HepG2 (cell line): ENCODE data around the gene VAMP5. TPM values are rescaled to one million over a fixed set of nuclear protein-coding genes. Genes with fewer than 3 reads are reported as not detected.

Experiments
- HIVEP1 ChIP-seq: sonication (generic); formaldehyde crosslinking; IDR thresholded peaks from 2 replicates; pipeline ENCODE4 v1.4.0; 2020; ENCODE audit warnings: mild to moderate bottlenecking, missing genetic modification reagents
- HNRNPUL1 ChIP-seq: fragments of 200-400 bp; formaldehyde crosslinking; IDR thresholded peaks from 2 replicates; pipeline ENCODE4 v1.6.1; 2017; ENCODE audit warnings: low read depth, mild to moderate bottlenecking, low read length, moderate library complexity
- IRF2 ChIP-seq: IDR thresholded peaks from 2 replicates; pipeline ENCODE4 v1.6.1; 2018; ENCODE audit warnings: missing genetic modification reagents, missing compliant biosample characterization
- JDP2 ChIP-seq: sonication (generic); formaldehyde crosslinking; IDR thresholded peaks from 2 replicates; pipeline ENCODE4 v1.8.1; 2022; ENCODE audit warnings: missing genetic modification reagents, borderline replicate concordance
- NFATC3 ChIP-seq: sonication (generic); formaldehyde crosslinking; IDR thresholded peaks from 2 replicates; pipeline ENCODE4 v1.5.1; 2020; ENCODE audit warnings: mild to moderate bottlenecking, missing genetic modification reagents
- PHB2 ChIP-seq: fragments of 450-650 bp; IDR thresholded peaks from 2 replicates; pipeline ENCODE4 v1.6.1; 2018; ENCODE audit not compliant: partially characterized antibody
- RAD51 ChIP-seq: fragments of 450-650 bp; IDR thresholded peaks from 2 replicates; pipeline ENCODE4 v1.6.1; 2016; ENCODE audit warnings: borderline replicate concordance
- SUZ12 ChIP-seq: fragments of 150-350 bp; IDR thresholded peaks from 2 replicates; pipeline ENCODE4 v1.6.1; 2014; ENCODE audit warnings: low read depth, low read length
- TBL1XR1 ChIP-seq: fragments of 150-350 bp; IDR thresholded peaks from 2 replicates; pipeline ENCODE4 v1.6.1; 2014; ENCODE audit warnings: borderline replicate concordance, low read length; ENCODE audit not compliant: partially characterized antibody
- TEAD3 ChIP-seq: optimal IDR thresholded peaks from 2 replicates; pipeline ENCODE3; 2016; ENCODE audit warnings: borderline replicate concordance
- ZBTB38 ChIP-seq: sonication (generic); formaldehyde crosslinking; IDR thresholded peaks from 2 replicates; pipeline ENCODE4 v1.5.1; 2020; ENCODE audit warnings: mild to moderate bottlenecking, missing genetic modification reagents
- ZFP36 ChIP-seq: fragments of 150-350 bp; IDR thresholded peaks from 2 replicates; pipeline ENCODE4 v1.6.1; 2018; ENCODE audit warnings: borderline replicate concordance, low read length, low read depth; ENCODE audit not compliant: partially characterized antibody
- ZFP90 ChIP-seq: sonication (generic); formaldehyde crosslinking; IDR thresholded peaks from 2 replicates; pipeline ENCODE4 v1.8.0; 2022; ENCODE audit warnings: missing genetic modification reagents, mild to moderate bottlenecking, inconsistent platforms, borderline replicate concordance
- ZNF430 ChIP-seq: sonication (generic); formaldehyde crosslinking; IDR thresholded peaks from 2 replicates; pipeline ENCODE4 v1.9.0; 2021; ENCODE audit warnings: mild to moderate bottlenecking, missing genetic modification reagents
- ZNF510 ChIP-seq: sonication (generic); formaldehyde crosslinking; IDR thresholded peaks from 2 replicates; pipeline ENCODE4 v1.4.0; 2020; ENCODE audit warnings: low read depth, mild to moderate bottlenecking, missing genetic modification reagents
- ZNF619 ChIP-seq: sonication (generic); formaldehyde crosslinking; IDR thresholded peaks from 2 replicates; pipeline ENCODE4 v1.4.0; 2020; ENCODE audit warnings: mild to moderate bottlenecking, missing genetic modification reagents
- polyA plus RNA-seq, 8 experiments: library from polyadenylated mRNA; depleted of rRNA in 3 of 8; stranded (reverse) in 7 of 8; unstranded in 1 of 8; fragments of >200 nt; fragmentation: Illumina TruSeq in 4 of 8; extraction: Trizol in 4 of 8; gene quantifications; 2 replicates each; pipeline versions ENCODE4 v1.2.1 to v1.2.3, GENCODE V29; 2011 to 2016; ENCODE audit warnings: low read depth in 4 of 8, missing spikeins in 1 of 8, mixed read lengths in 1 of 8; ENCODE audit not compliant: insufficient read depth in 1 of 8
- total RNA-seq, 5 experiments: library from RNA; depleted of rRNA; stranded (reverse); fragments of >200 nt; fragmentation: Illumina TruSeq; extraction: Trizol; gene quantifications; 2 replicates each; pipeline ENCODE4 v1.2.3, GENCODE V29; 2016; ENCODE audit warnings: low read depth in 1 of 5
- TF ChIP-seq, protein P1 (sequence below): fragments of 450-650 bp; IDR thresholded peaks from 2 replicates; pipeline ENCODE4 v1.6.1; 2017
- TF ChIP-seq, protein P2 (sequence below): sonication (generic); formaldehyde crosslinking; IDR thresholded peaks from 2 replicates; pipeline ENCODE4 v1.4.0; 2020; ENCODE audit warnings: missing genetic modification reagents
- TF ChIP-seq, protein P3 (sequence below): IDR thresholded peaks from 2 replicates; pipeline ENCODE4 v1.6.1; 2016; ENCODE audit warnings: low read depth, borderline replicate concordance
- TF ChIP-seq, protein P4 (sequence below): sonication (generic); formaldehyde crosslinking; IDR thresholded peaks from 2 replicates; pipeline ENCODE4 v1.5.1; 2020; ENCODE audit warnings: mild to moderate bottlenecking, missing genetic modification reagents, borderline replicate concordance
- TF ChIP-seq, protein P5 (sequence below): IDR thresholded peaks from 2 replicates; pipeline ENCODE4 v1.6.1; 2016; ENCODE audit warnings: missing genetic modification reagents, missing compliant biosample characterization

The VAMP5 gene
- total and polyA plus RNA-seq, 2 of the 13 experiments (the other 11 are each of a cell fraction or from before 2014, with no cell fraction given): 7.2 to 56.7 TPM

DNA sequence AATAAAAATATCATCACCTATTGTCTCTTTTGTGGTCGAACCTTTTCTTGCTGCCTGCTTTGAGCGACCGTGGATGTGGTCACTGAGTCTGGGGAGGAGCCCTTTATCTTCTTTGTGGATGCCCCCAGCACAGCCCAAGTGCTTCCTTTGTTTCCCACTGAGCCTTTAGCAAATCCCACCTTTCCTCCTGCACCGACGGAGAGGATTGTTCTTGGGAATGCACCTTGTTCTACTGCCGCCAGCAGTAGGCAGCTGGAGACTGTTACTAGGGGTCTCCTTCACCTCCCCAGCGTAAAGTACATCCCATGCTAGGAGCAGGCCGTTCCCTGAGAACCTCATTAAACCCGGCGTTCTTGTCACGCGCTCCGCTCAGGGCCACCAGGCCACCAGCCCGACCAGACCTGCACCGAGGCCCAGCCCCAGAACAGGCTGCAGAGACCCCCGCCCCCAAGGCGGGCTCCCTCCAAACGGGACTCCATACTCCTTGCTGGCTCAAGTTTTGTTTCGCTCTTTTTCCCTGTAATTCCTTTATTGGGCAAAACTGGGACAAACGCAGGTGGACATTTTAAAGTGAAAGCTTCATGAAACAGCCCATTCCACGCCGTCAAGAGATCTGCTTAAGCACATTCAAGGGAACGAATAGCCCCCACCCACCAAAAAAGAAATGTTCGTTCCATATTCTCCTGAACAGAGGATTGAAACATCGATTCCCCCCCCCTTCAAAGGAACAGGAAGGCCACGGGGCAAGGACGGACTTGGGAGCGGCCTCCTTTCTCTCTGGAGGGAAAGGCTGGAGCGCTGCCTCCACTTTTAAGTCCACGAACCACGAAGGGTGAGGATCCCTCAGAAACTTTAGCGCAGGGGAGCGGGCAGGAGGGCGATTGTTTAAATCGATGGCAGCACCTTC lies 46.4 kb upstream of the VAMP5 start (continued):
- TF ChIP-seq RAD51 (no peak), JDP2 (CRISPR knock-in tag) (no peak), TEAD3 (CRISPR knock-in tag) (peak; percentile 80), ZFP36 (no peak), ZNF430 (CRISPR knock-in tag) (no peak), HIVEP1 (CRISPR knock-in tag) (no peak), IRF2 (CRISPR knock-in tag) (peak; percentile 38; the same call in 1 of the 2 replicates), ZNF510 (CRISPR knock-in tag) (no peak), ZNF619 (CRISPR knock-in tag) (peak; percentile 41; the same call in 1 of the 2 replicates), PHB2 (no peak), TBL1XR1 (no peak), HNRNPUL1 (no peak), ZFP90 (CRISPR knock-in tag) (no peak), SUZ12 (no peak), NFATC3 (CRISPR knock-in tag) (no peak), ZBTB38 (CRISPR knock-in tag) (0 out of 2 replicates have a peak, but pooled peaks have one; percentile 52)
- TF ChIP-seq, protein P1, sequence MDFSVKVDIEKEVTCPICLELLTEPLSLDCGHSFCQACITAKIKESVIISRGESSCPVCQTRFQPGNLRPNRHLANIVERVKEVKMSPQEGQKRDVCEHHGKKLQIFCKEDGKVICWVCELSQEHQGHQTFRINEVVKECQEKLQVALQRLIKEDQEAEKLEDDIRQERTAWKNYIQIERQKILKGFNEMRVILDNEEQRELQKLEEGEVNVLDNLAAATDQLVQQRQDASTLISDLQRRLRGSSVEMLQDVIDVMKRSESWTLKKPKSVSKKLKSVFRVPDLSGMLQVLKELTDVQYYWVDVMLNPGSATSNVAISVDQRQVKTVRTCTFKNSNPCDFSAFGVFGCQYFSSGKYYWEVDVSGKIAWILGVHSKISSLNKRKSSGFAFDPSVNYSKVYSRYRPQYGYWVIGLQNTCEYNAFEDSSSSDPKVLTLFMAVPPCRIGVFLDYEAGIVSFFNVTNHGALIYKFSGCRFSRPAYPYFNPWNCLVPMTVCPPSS: no peak
- TF ChIP-seq, protein P2, sequence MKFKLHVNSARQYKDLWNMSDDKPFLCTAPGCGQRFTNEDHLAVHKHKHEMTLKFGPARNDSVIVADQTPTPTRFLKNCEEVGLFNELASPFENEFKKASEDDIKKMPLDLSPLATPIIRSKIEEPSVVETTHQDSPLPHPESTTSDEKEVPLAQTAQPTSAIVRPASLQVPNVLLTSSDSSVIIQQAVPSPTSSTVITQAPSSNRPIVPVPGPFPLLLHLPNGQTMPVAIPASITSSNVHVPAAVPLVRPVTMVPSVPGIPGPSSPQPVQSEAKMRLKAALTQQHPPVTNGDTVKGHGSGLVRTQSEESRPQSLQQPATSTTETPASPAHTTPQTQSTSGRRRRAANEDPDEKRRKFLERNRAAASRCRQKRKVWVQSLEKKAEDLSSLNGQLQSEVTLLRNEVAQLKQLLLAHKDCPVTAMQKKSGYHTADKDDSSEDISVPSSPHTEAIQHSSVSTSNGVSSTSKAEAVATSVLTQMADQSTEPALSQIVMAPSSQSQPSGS (CRISPR knock-in tag): 0 out of 2 replicates have a peak, but pooled peaks have one; percentile 67
- TF ChIP-seq, protein P3, sequence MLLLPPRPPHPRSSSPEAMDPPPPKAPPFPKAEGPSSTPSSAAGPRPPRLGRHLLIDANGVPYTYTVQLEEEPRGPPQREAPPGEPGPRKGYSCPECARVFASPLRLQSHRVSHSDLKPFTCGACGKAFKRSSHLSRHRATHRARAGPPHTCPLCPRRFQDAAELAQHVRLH: no peak
- TF ChIP-seq, protein P4, sequence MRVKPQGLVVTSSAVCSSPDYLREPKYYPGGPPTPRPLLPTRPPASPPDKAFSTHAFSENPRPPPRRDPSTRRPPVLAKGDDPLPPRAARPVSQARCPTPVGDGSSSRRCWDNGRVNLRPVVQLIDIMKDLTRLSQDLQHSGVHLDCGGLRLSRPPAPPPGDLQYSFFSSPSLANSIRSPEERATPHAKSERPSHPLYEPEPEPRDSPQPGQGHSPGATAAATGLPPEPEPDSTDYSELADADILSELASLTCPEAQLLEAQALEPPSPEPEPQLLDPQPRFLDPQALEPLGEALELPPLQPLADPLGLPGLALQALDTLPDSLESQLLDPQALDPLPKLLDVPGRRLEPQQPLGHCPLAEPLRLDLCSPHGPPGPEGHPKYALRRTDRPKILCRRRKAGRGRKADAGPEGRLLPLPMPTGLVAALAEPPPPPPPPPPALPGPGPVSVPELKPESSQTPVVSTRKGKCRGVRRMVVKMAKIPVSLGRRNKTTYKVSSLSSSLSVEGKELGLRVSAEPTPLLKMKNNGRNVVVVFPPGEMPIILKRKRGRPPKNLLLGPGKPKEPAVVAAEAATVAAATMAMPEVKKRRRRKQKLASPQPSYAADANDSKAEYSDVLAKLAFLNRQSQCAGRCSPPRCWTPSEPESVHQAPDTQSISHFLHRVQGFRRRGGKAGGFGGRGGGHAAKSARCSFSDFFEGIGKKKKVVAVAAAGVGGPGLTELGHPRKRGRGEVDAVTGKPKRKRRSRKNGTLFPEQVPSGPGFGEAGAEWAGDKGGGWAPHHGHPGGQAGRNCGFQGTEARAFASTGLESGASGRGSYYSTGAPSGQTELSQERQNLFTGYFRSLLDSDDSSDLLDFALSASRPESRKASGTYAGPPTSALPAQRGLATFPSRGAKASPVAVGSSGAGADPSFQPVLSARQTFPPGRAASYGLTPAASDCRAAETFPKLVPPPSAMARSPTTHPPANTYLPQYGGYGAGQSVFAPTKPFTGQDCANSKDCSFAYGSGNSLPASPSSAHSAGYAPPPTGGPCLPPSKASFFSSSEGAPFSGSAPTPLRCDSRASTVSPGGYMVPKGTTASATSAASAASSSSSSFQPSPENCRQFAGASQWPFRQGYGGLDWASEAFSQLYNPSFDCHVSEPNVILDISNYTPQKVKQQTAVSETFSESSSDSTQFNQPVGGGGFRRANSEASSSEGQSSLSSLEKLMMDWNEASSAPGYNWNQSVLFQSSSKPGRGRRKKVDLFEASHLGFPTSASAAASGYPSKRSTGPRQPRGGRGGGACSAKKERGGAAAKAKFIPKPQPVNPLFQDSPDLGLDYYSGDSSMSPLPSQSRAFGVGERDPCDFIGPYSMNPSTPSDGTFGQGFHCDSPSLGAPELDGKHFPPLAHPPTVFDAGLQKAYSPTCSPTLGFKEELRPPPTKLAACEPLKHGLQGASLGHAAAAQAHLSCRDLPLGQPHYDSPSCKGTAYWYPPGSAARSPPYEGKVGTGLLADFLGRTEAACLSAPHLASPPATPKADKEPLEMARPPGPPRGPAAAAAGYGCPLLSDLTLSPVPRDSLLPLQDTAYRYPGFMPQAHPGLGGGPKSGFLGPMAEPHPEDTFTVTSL (CRISPR knock-in tag): peak; percentile 70; the same call in 1 of the 2 replicates
- TF ChIP-seq, protein P5, sequence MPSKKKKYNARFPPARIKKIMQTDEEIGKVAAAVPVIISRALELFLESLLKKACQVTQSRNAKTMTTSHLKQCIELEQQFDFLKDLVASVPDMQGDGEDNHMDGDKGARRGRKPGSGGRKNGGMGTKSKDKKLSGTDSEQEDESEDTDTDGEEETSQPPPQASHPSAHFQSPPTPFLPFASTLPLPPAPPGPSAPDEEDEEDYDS (CRISPR knock-in tag): peak; percentile 37; the same call in 1 of the 2 replicates
